Astrocyte of the cerebellum (primary cell): ENCODE data around the gene NECTIN3.
A peak's percentile ranks its signal among the peaks of the same experiment; 100 is the strongest.

Source experiments
- DNase-seq: peaks from one replicate; pipeline ENCODE4 v3.0.0-alpha.2; 2011; ENCODE audit warnings: low read depth
- H3K4me3 ChIP-seq: 2 replicates; pipeline ENCODE4 v1.5.1; 2011; ENCODE audit warnings: mild to moderate bottlenecking, low read depth, low read length, moderate library complexity
- in situ Hi-C: cut with HindIII; loops from 2 replicates; pipeline ENCODE4 v1.10.0; 2017; ENCODE audit warnings: low sequenced_read_pairs
- TF ChIP-seq, protein P1 (sequence below): IDR thresholded peaks from 2 replicates; pipeline ENCODE4 v1.5.1; 2012; ENCODE audit warnings: low read length, low read depth, moderate library complexity, mild to moderate bottlenecking; ENCODE audit errors: missing control alignments

NECTIN3 gene

GRCh38 chr3:111200027-111200426 is 128.4 kb downstream of the NECTIN3 start:
- DNase-seq = no peak
- H3K4me3 ChIP-seq = no peak overlapping the region
- in situ Hi-C loops = no loop called here
- TF ChIP-seq, protein P1, sequence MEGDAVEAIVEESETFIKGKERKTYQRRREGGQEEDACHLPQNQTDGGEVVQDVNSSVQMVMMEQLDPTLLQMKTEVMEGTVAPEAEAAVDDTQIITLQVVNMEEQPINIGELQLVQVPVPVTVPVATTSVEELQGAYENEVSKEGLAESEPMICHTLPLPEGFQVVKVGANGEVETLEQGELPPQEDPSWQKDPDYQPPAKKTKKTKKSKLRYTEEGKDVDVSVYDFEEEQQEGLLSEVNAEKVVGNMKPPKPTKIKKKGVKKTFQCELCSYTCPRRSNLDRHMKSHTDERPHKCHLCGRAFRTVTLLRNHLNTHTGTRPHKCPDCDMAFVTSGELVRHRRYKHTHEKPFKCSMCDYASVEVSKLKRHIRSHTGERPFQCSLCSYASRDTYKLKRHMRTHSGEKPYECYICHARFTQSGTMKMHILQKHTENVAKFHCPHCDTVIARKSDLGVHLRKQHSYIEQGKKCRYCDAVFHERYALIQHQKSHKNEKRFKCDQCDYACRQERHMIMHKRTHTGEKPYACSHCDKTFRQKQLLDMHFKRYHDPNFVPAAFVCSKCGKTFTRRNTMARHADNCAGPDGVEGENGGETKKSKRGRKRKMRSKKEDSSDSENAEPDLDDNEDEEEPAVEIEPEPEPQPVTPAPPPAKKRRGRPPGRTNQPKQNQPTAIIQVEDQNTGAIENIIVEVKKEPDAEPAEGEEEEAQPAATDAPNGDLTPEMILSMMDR = no peak

- TF ChIP-seq, protein P1 = no peak
Measured at GRCh38 chr3:111210003-111210711, 138.5 kb downstream of the NECTIN3 start.

GRCh38 chr3:111210866-111211564 is 139.4 kb downstream of the NECTIN3 start:
- TF ChIP-seq, protein P1 = no peak
- peak; percentile 75 for DNase-seq
- H3K4me3 ChIP-seq = no peak overlapping the region
- in situ Hi-C loops = no loop called here

More at GRCh38 chr3:111210003-111210711, 138.5 kb downstream of the NECTIN3 start:
- DNase-seq = no peak
- H3K4me3 ChIP-seq = no peak overlapping the region
- in situ Hi-C loops = no loop called here

DNA sequence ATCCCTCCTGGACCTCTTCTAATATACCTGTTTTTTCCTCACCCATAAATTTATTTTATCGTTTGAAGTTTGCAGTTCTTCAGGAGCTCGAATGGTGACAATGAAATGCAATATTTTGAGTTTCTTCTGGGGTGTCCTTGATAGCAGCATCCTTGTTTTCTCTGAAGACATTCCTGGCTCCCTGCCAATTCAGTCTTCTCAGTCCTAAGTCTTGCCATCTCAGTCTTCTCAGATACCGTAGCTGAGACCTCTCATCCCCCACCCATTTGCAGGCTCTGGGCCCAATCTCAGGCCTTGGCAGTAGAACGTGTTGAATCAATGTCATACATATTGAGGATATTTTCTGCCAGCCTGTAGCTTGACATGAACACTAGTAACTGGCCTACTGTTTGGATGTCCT is 140.9 kb downstream of the NECTIN3 start:
- DNase-seq = no peak
- in situ Hi-C loops = no loop called here
- no peak overlapping the region for H3K4me3 ChIP-seq
- TF ChIP-seq, protein P1 = no peak

DNA sequence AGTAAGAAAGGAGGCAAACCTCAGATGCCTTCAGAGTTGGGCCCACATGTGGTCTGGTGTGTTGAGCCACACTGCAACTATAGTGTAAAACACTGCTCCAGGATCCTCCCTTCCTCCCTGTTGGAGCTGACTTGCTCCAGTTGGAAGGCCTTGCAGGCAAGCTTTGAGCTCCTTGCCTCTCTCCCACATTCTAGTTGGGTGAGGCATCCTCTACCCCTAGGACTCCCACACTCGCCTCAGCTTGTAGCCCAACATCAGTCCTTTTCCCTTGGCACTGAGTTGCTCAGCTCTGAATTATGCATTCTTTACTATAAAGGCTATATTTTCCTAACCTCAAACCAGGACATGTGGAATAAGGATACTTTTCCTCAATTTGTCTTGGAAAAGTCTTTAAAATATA is 143.9 kb downstream of the NECTIN3 start:
- in situ Hi-C loops = no loop called here
- no peak overlapping the region for H3K4me3 ChIP-seq
- TF ChIP-seq, protein P1 = no peak
- DNase-seq = no peak

- in situ Hi-C loops = no loop called here
- no peak overlapping the region for H3K4me3 ChIP-seq
- TF ChIP-seq, protein P1 = no peak
- DNase-seq = no peak
Measured at GRCh38 chr3:111218615-111219014, 147.0 kb downstream of the NECTIN3 start.
